Activated CD4-positive, alpha-beta T cell treated with anti-CD3 and anti-CD28 coated beads, Interleukin-2, amount 50 U/mL, for 24 hours (primary cell): ENCODE data around the gene AQP1.

ENCODE experiments used
- DNase-seq, 2 donors: peaks; one replicate each; pipeline ENCODE4 v3.0.0-alpha.2; 2020; ENCODE audit warnings: low read depth in 1 of 2, low spot score in 1 of 2

AQP1 gene

GRCh38 chr7:30920584-30921539 is 9.2 kb downstream of the AQP1 start:
- no peak for DNase-seq

GRCh38 chr7:30921540-30922401 is 10.1 kb downstream of the AQP1 start:
- DNase-seq, result no peak

GRCh38 chr7:30922596-30922995 is 10.9 kb downstream of the AQP1 start:
- no peak for DNase-seq

- no peak for DNase-seq
Measured at GRCh38 chr7:30923009-30923773, 11.5 kb downstream of the AQP1 start.

- DNase-seq, result no peak
Measured at GRCh38 chr7:30923774-30924413, 12.2 kb downstream of the AQP1 start.

- no peak for DNase-seq
Measured at GRCh38 chr7:30924624-30925023, 13.0 kb downstream of the AQP1 start.

GRCh38 chr7:30925117-30925516 is 13.5 kb downstream of the AQP1 start:
- DNase-seq, result no peak

- no peak for DNase-seq
Measured at GRCh38 chr7:30925913-30926312, 14.3 kb downstream of the AQP1 start.

GRCh38 chr7:30926313-30926712 is 14.7 kb downstream of the AQP1 start:
- DNase-seq, result no peak

GRCh38 chr7:30927040-30927439 is 15.4 kb downstream of the AQP1 start:
- DNase-seq, result no peak

- DNase-seq, result no peak
Measured at GRCh38 chr7:30927559-30927958, 15.9 kb downstream of the AQP1 start.

- no peak for DNase-seq
Measured at GRCh38 chr7:30928254-30928872, 16.7 kb downstream of the AQP1 start.

- DNase-seq, result no peak
Measured at GRCh38 chr7:30929686-30930085, 18.0 kb downstream of the AQP1 start.

GRCh38 chr7:30930621-30931020 is 19.0 kb downstream of the AQP1 start:
- DNase-seq, result no peak

GRCh38 chr7:30931161-30931928 is 19.7 kb downstream of the AQP1 start:
- no peak for DNase-seq

- DNase-seq, result no peak
Measured at GRCh38 chr7:30931929-30932540, 20.4 kb downstream of the AQP1 start.

- DNase-seq, result no peak
Measured at GRCh38 chr7:30932562-30932961, 20.9 kb downstream of the AQP1 start.

GRCh38 chr7:30933124-30933974 is 21.7 kb downstream of the AQP1 start:
- DNase-seq, result no peak
